K562 (cell line): Measurements from ENCODE around the gene TACC3. TPM values are rescaled to one million over a fixed set of nuclear protein-coding genes. Genes with fewer than 3 reads are reported as not detected.
A peak's percentile ranks its signal among the peaks of the same experiment; 100 is the strongest.

Source experiments
- ATAC-seq: fragments of 200-7000 bp; cut with Tn5 transposase; 3 replicates; pipeline ENCODE4 v1.9.1; 2020; ENCODE audit warnings: moderate library complexity
- BruUV-seq: library from RNA; stranded (reverse); fragments of 400-500 nt; replicated peaks from 2 replicates; lab custom pipeline; 2021; lab: Mats Ljungman, UMichigan
- CTCF ChIA-PET: fragments of 300-600 bp; formaldehyde crosslinking; extraction: SDS; loops from one replicate; lab custom pipeline; 2021; ENCODE audit warnings: low intra/inter-chr PET ratio; lab: Yijun Ruan, JAX
- POLR2A ChIA-PET: fragments of 300-600, 350-650 bp; sonication (Branson Sonifier 250); formaldehyde crosslinking; extraction: SDS; loops from one replicate; lab custom pipeline; 2021; ENCODE audit warnings: antibody characterized with exemption, inconsistent platforms; lab: Yijun Ruan, JAX
- DNase-seq, 4 experiments: peaks; one replicate each; pipeline versions ENCODE4 v3.0.0 to v3.0.0-alpha.2; 2011 to 2018; ENCODE audit warnings: low spot score in 3 of 4, mixed read lengths in 3 of 4; ENCODE audit errors: extremely low read depth in 1 of 4
- FAIRE-seq: peaks from 2 replicates; lab custom pipeline; 2011; peaks lifted over from hg19 to GRCh38; lab: Jason Lieb, UNC
- H2AFZ ChIP-seq: 2 replicates; pipeline ENCODE4 v1.6.0; 2011; ENCODE audit warnings: low read depth, low read length, control low read depth, inconsistent platforms
- H3K27ac ChIP-seq: fragments of 200-600 bp; 3 replicates; pipeline ENCODE4 v1.8.0; 2011; ENCODE audit warnings: low read depth, mild to moderate bottlenecking, control low read depth, inconsistent platforms, low read length, moderate library complexity, mixed read lengths; ENCODE audit errors: extremely low read depth
- H3K27me3 ChIP-seq, 2 experiments: fragments of 300-600 bp in 1 of 2; 2 replicates in 1 of 2; 3 replicates in 1 of 2; pipeline versions ENCODE4 v1.6.0 to v1.8.0; 2011; ENCODE audit warnings: inconsistent platforms in 2 of 2, low read length in 2 of 2, mild to moderate bottlenecking in 1 of 2, mixed read lengths in 1 of 2, moderate library complexity in 1 of 2; ENCODE audit not compliant: control insufficient read depth in 2 of 2, insufficient read depth in 2 of 2
- H3K36me3 ChIP-seq: fragments of 300-600 bp; 3 replicates; pipeline ENCODE4 v1.8.0; 2011; ENCODE audit warnings: mild to moderate bottlenecking, low read length, inconsistent platforms; ENCODE audit not compliant: control insufficient read depth, insufficient read depth
- H3K4me1 ChIP-seq, 2 experiments: fragments of 200-600 bp in 1 of 2; replicated peaks in 1 of 2; 2 replicates in 1 of 2; 3 replicates in 1 of 2; pipeline versions ENCODE4 v1.5.1 to v1.8.0; 2011; ENCODE audit warnings: inconsistent platforms in 2 of 2, low read length in 2 of 2, mild to moderate bottlenecking in 1 of 2, mixed read lengths in 1 of 2, moderate library complexity in 1 of 2; ENCODE audit not compliant: control insufficient read depth in 2 of 2, insufficient read depth in 2 of 2
- H3K4me2 ChIP-seq: 2 replicates; pipeline ENCODE4 v1.6.1; 2011; ENCODE audit warnings: low read length, control low read depth, inconsistent platforms, mixed read lengths; ENCODE audit not compliant: insufficient read depth
- H3K4me3 ChIP-seq: fragments of 200-600 bp; sonication (generic), shearing (Covaris generic); 2 replicates; pipeline ENCODE4 v1.5.1; 2016; ENCODE audit warnings: control low read depth, inconsistent platforms
- H3K79me2 ChIP-seq: fragments of 200-600 bp; 3 replicates; pipeline ENCODE4 v1.8.0; 2011; ENCODE audit warnings: low read length, inconsistent platforms; ENCODE audit not compliant: control insufficient read depth, insufficient read depth
- H3K9ac ChIP-seq, 2 experiments: 2 replicates each; pipeline versions ENCODE4 v1.6.0 to v1.6.1; 2011; ENCODE audit warnings: low read depth in 2 of 2, low read length in 2 of 2, control low read depth in 1 of 2, inconsistent platforms in 1 of 2, mild to moderate bottlenecking in 1 of 2, mixed read lengths in 1 of 2; ENCODE audit not compliant: insufficient read depth in 1 of 2
- H3K9me1 ChIP-seq: one replicate; pipeline ENCODE4 v1.6.0; 2011; ENCODE audit warnings: inconsistent platforms, mild to moderate bottlenecking, low read length, moderate library complexity; ENCODE audit not compliant: control insufficient read depth, insufficient read depth
- H3K9me3 ChIP-seq: replicated peaks from 2 replicates; pipeline ENCODE4 v1.5.1; 2011; ENCODE audit warnings: low read depth, low read length, inconsistent platforms; ENCODE audit not compliant: control insufficient read depth, insufficient read depth
- H4K20me1 ChIP-seq: replicated peaks from 2 replicates; pipeline ENCODE4 v1.6.1; 2011; ENCODE audit warnings: low read length, inconsistent platforms, mixed read lengths; ENCODE audit not compliant: control insufficient read depth, insufficient read depth
- E2F5 ChIP-seq: sonication (generic); formaldehyde crosslinking; IDR thresholded peaks from 2 replicates; pipeline ENCODE4 v1.8.0; 2022; ENCODE audit warnings: mild to moderate bottlenecking, missing genetic modification reagents
- KLF16 ChIP-seq: IDR thresholded peaks from 2 replicates; pipeline ENCODE4 v1.6.1; 2016; ENCODE audit warnings: antibody characterized with exemption
- NKRF ChIP-seq: fragments of 450-650 bp; IDR thresholded peaks from 2 replicates; pipeline ENCODE4 v1.6.1; 2016; ENCODE audit warnings: borderline replicate concordance
- PHTF2 ChIP-seq: fragments of 250-450 bp; sonication (Bioruptor Pico); IDR thresholded peaks from 2 replicates; pipeline ENCODE4 v1.5.0; 2021; ENCODE audit warnings: mild to moderate bottlenecking
- REST ChIP-seq, 2 experiments: fragments of 450-650 bp; formaldehyde crosslinking in 1 of 2; IDR thresholded peaks; 2 replicates each; pipeline versions ENCODE4 v1.4.0 to v1.6.1; 2014 to 2020; ENCODE audit warnings: mild to moderate bottlenecking in 2 of 2, borderline replicate concordance in 1 of 2, low read depth in 1 of 2
- SAP30 ChIP-seq: fragments of 200-600 bp; sonication (generic); IDR thresholded peaks from 2 replicates; pipeline ENCODE4 v1.6.1; 2012; ENCODE audit warnings: borderline replicate concordance, low read depth, mild to moderate bottlenecking, moderate library complexity, low read length, control low read depth, inconsistent platforms; ENCODE audit not compliant: insufficient read depth, poor library complexity, severe bottlenecking
- ZFP36 ChIP-seq: fragments of 150-350 bp; IDR thresholded peaks from 2 replicates; pipeline ENCODE4 v1.6.1; 2018; ENCODE audit warnings: low read length, low read depth; ENCODE audit not compliant: partially characterized antibody
- ZKSCAN8 ChIP-seq: fragments of 200-800 bp; sonication (Bioruptor generic); IDR thresholded peaks from 2 replicates; pipeline ENCODE4 v1.6.1; 2016; ENCODE audit warnings: missing genetic modification characterization, missing compliant biosample characterization
- WGBS: fragments of 100-300 bp; shearing (Covaris generic); methylation state at CpG from one replicate; pipeline ENCODE4 v1.1.6; 2016; ENCODE audit warnings: low coverage, mixed read lengths; ENCODE audit not compliant: insufficient coverage; ENCODE audit errors: missing lambda C conversion rate; 5-methylcytosine and 5-hydroxymethylcytosine counted together
- in situ Hi-C: fragments of 300-500 bp; cut with MboI; formaldehyde crosslinking; loops from 4 replicates; pipeline ENCODE4 v1.15.0; 2018; ENCODE audit warnings: inconsistent platforms, mixed read lengths
- intact Hi-C: fragments of 100-400 bp; cut with micrococcal nuclease; formaldehyde crosslinking; loops from 2 replicates; pipeline ENCODE4 v1.14.2; 2022
- polyA plus RNA-seq, 8 experiments: library from polyadenylated mRNA; depleted of rRNA in 4 of 8; stranded (reverse) in 5 of 8; unstranded in 3 of 8; fragments of >200 nt; fragmentation: Nextera tagmentation in 2 of 8; fragmentation: Illumina TruSeq in 1 of 8; extraction: Ambion mirVana in 2 of 8; extraction: Trizol in 1 of 8; gene quantifications; 2 replicates each; pipeline versions ENCODE4 v1.2.1 to v1.2.3, GENCODE V29; 2011 to 2014; ENCODE audit warnings: inconsistent platforms in 1 of 8, missing spikeins in 1 of 8
- total RNA-seq, 7 experiments: library from RNA; depleted of rRNA in 6 of 7; stranded (reverse); fragments of >200 nt in 6 of 7; fragmentation: Illumina TruSeq in 2 of 7; extraction: Trizol in 2 of 7; gene quantifications; 2 replicates each; pipeline versions ENCODE4 v1.2.1 to v1.2.3, GENCODE V29; 2011 to 2021; ENCODE audit warnings: low replicate concordance in 1 of 7

The TACC3 gene
- total and polyA plus RNA-seq, 9 of the 15 experiments (the other 6 are each of a cell fraction or from before 2014, with no cell fraction given): 1.9 to 122 (median 55.6) TPM

GRCh38 chr4:1775731-1776500, 54.6 kb downstream of the TACC3 start:
- Histone ChIP-seq H3K9me1 (no peaks in the 10 kb centered on the region), H3K27me3 (no peaks in the 10 kb centered on the region), H3K4me1 (peaks cover 0 to 91% of the 10 kb centered on the region in 2 experiments; a peak in 4 of 5 replicates), H3K4me2 (no peak overlapping the region), H2AFZ (no peak overlapping the region), H3K36me3 (no peaks in the 10 kb centered on the region), H3K79me2 (no peaks in the 10 kb centered on the region), H3K9ac (no peak overlapping the region; a peak in 1 of 4 replicates), H4K20me1 (no peaks in the 10 kb centered on the region), H3K27ac (no peak overlapping the region), H3K9me3 (no peaks in the 10 kb centered on the region), H3K4me3 (no peak overlapping the region)
- POLR2A ChIA-PET: interaction anchor here (0.5 kb wide), 1 partner anchor 678 kb away, joined by 5 read pairs; no protein-coding TSS in a partner anchor
- TF ChIP-seq ZKSCAN8 (CRISPR knock-in tag): no peak
- no peak for TF ChIP-seq KLF16
- TF ChIP-seq NKRF: no peak
- TF ChIP-seq REST (IDR thresholded peaks at IDR 0.05; ENCODE audit: borderline replicate concordance): no peak
- TF ChIP-seq REST (CRISPR knock-in tag; IDR thresholded peaks at IDR 0.05; ENCODE audit: low read depth): no peak
- TF ChIP-seq E2F5 (CRISPR knock-in tag): no peak
- TF ChIP-seq PHTF2 (CRISPR knock-in tag): no peak
- peak; percentile 79 for TF ChIP-seq ZFP36
- TF ChIP-seq SAP30: no peak
- no peak for DNase-seq
- BruUV-seq: no TSS peak
- WGBS: 60% methylated on average over 18 of the region's 23 CpGs
- no peak for FAIRE-seq
- CTCF ChIA-PET: no interaction called here
- intact Hi-C loops (no loop called here), in situ Hi-C loops (no loop called here)
- ATAC-seq: no peak
